ENCODE data around the gene TSPY2.
"Not testable (repeated sequence)": the region's sequence is repeated elsewhere in the genome, so short reads cannot be mapped to it uniquely, and the experiment has no call there.

TSPY2 gene, protein sequence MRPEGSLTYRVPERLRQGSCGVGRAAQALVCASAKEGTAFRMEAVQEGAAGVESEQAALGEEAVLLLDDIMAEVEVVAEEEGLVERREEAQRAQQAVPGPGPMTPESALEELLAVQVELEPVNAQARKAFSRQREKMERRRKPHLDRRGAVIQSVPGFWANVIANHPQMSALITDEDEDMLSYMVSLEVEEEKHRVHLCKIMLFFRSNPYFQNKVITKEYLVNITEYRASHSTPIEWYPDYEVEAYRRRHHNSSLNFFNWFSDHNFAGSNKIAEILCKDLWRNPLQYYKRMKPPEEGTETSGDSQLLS

DNA sequence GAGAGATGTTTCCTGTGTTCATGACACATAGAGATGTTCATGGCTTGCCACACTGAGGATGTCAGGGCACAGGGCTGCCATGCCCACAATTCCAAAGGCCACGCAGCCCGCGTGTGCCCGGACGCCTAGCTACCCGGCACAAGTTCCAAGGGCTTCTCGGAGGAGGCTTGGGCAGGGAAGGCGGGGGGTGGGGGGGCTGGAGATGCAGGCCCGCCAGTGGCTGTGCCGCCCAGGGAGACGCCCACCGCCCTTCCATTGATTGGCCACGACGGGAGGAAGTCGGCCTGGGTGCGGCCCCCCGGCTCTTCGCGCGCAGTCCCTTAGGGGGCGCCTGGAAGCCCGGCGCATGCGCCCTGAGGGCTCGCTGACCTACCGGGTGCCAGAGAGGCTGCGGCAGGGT lies at the start of gene TSPY2:
TSS of gene TSPY2 (plus strand) at position 301 of the 400 bp plus-strand sequence. CDS start at position 347, 46 bp downstream.
- not testable (repeated sequence) for DNase-seq

DNA sequence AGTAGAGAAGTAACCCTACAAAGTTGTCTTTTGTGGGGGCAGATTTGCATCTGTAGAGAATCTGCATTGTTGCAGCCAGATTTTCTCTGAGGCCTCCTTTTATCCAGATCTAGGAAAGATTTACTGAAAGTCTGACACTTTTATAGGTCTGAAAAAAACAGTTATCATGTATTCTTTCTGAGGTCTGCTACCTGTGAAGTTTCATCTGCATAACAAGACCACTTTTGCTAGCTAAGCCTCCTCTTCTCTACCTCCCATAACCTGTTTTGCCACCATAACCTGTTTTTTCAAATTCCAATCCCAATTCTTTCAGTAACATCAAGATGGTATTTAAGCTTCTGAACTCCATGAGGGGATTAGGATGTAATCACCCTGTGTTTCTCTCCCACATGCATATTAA lies 36.5 kb upstream of the TSPY2 start:
- not testable (repeated sequence) for DNase-seq

DNA sequence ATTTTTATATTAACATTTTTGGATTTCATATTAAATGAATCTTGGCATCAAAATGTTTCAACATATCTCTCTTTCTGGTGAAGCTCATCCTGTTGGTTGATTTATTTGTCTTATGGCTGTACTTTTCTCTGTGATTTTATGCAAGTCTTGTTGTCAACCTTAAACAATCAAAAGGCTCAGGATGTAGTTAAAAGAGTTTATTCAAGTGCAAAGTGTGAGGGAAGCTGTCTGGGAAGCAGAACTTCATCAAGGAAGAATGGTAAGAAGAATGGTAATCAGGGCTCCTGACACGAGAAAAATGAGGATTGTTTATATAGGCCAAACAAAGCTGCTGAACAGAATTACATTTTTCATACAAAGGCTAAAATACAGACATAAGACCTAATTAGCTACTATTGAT lies 29.0 kb upstream of the TSPY2 start:
- DNase-seq: not testable (repeated sequence)

DNA sequence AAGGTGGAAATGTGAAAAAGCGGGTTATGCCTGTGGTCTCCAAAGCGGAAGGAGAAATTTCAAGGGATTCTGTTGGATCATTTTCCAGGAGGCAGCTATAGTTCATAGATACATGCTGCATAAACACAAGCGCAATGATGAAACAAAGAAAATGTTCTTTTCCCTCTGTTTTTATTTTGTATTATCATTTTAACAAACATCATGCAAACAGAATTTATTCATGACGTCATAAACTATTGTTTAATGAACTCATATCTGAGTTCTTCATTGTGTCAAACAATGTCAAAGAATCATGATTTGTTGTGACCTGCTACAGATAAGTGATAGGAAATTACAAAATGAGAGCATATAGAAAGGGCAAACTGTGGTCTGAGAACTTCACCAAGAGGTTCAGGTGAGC lies 23.8 kb downstream of the TSPY2 start:
- not testable (repeated sequence) for DNase-seq
